ENCODE measurements around the gene EZH2.

GRCh38 chr7:148925836-148926235 is 41.7 kb upstream of the EZH2 start:
- TF ChIP-seq ZNF121 (CRISPR knock-in tag; IDR thresholded peaks at IDR 0.05) (no peak), ATF3 (CRISPR knock-in tag; conservative IDR thresholded peaks at IDR 0.05) (no peak), E2F4 (CRISPR knock-in tag; IDR thresholded peaks at IDR 0.05; ENCODE audit: borderline replicate concordance, low read depth) (no peak), CTCF (IDR thresholded peaks at IDR 0.05) (no peak), USF2 (CRISPR knock-in tag; IDR thresholded peaks at IDR 0.05) (no peak), KAT7 (CRISPR knock-in tag; IDR thresholded peaks at IDR 0.05; ENCODE audit: borderline replicate concordance) (no peak), SMAD3 (CRISPR knock-in tag; IDR thresholded peaks at IDR 0.05; ENCODE audit: borderline replicate concordance) (no peak), FOXK1 (CRISPR knock-in tag; IDR thresholded peaks at IDR 0.05) (no peak), CREM (CRISPR knock-in tag; IDR thresholded peaks at IDR 0.05) (no peak), TEAD4 (CRISPR knock-in tag; IDR thresholded peaks at IDR 0.05) (no peak), ATF1 (CRISPR knock-in tag; IDR thresholded peaks at IDR 0.05) (no peak), RELA (CRISPR knock-in tag; IDR thresholded peaks at IDR 0.05; ENCODE audit: borderline replicate concordance) (no peak), JUN (CRISPR knock-in tag; IDR thresholded peaks at IDR 0.05) (no peak), FOXP4 (CRISPR knock-in tag; IDR thresholded peaks at IDR 0.05) (no peak)
